Spleen (tissue), 11 donors: Measurements from ENCODE around the gene CHD3. TPM values are rescaled to one million over a fixed set of nuclear protein-coding genes. Genes with fewer than 3 reads are reported as not detected.
A peak's percentile ranks its signal among the peaks of the same experiment; 100 is the strongest.
"Not testable (repeated sequence)": the region's sequence is repeated elsewhere in the genome, so short reads cannot be mapped to it uniquely, and the experiment has no call there.

Experiments used
- DNase-seq: peaks from one replicate; pipeline ENCODE4 v3.0.0-alpha.2; 2020
- H3K27ac ChIP-seq, 8 donors: fragments of 200-600 bp; sonication (generic) in 7 of 8; 1 replicate in 4 of 8; 2 replicates in 4 of 8; pipeline versions ENCODE4 v1.5.0 to v1.8.0; 2016 to 2021; ENCODE audit warnings: inconsistent platforms in 4 of 8, mild to moderate bottlenecking in 4 of 8, moderate library complexity in 1 of 8
- H3K27me3 ChIP-seq, 7 donors: fragments of 200-600 bp; sonication (generic) in 6 of 7; replicated peaks in 1 of 7; 1 replicate in 4 of 7; 2 replicates in 3 of 7; pipeline versions ENCODE4 v1.5.0 to v1.8.0; 2016 to 2021; ENCODE audit warnings: inconsistent platforms in 3 of 7, mild to moderate bottlenecking in 1 of 7
- H3K36me3 ChIP-seq, 6 donors: fragments of 200-600 bp; sonication (generic) in 5 of 6; 1 replicate in 4 of 6; 2 replicates in 2 of 6; pipeline versions ENCODE4 v1.5.0 to v1.8.0; 2016 to 2021; ENCODE audit warnings: inconsistent platforms in 2 of 6
- H3K4me1 ChIP-seq, 6 donors: fragments of 200-600 bp; sonication (generic) in 5 of 6; 1 replicate in 3 of 6; 2 replicates in 3 of 6; pipeline versions ENCODE4 v1.5.0 to v1.8.0; 2016 to 2021; ENCODE audit warnings: inconsistent platforms in 3 of 6
- H3K4me3 ChIP-seq, 8 donors: fragments of 200-600 bp; sonication (generic) in 7 of 8; 1 replicate in 4 of 8; 2 replicates in 4 of 8; pipeline versions ENCODE4 v1.5.0 to v1.8.0; 2016 to 2021; ENCODE audit warnings: inconsistent platforms in 4 of 8, mild to moderate bottlenecking in 4 of 8, moderate library complexity in 2 of 8
- H3K9me3 ChIP-seq, 8 donors: fragments of 200-600 bp; sonication (generic) in 7 of 8; 1 replicate in 4 of 8; 2 replicates in 4 of 8; pipeline versions ENCODE4 v1.5.0 to v1.8.0; 2016 to 2021; ENCODE audit warnings: inconsistent platforms in 4 of 8
- POLR2A ChIP-seq, 3 donors: fragments of 450-650 bp; IDR thresholded peaks; one replicate each; pipeline ENCODE4 v1.5.1; 2017; ENCODE audit warnings: antibody characterized with exemption in 3 of 3, mild to moderate bottlenecking in 1 of 3
- POLR2AphosphoS5 ChIP-seq, 3 donors: sonication (generic); formaldehyde crosslinking; IDR thresholded peaks; one replicate each; pipeline ENCODE4 v1.5.1; 2017; ENCODE audit warnings: antibody characterized with exemption in 3 of 3
- WGBS, 5 donors: extraction: QIAGEN DNeasy Blood & Tissue Kit in 3 of 5; methylation state at CpG; one replicate each; pipeline versions ENCODE4 v1.1.5 to v1.1.7; 2013 to 2018; 5-methylcytosine and 5-hydroxymethylcytosine counted together
- intact Hi-C: fragments of 100-400 bp; cut with DNase I; formaldehyde crosslinking; loops from one replicate; pipeline ENCODE4 v1.15.0; 2023; ENCODE audit warnings: low total_unique reads
- polyA plus RNA-seq, 3 donors: library from polyadenylated mRNA; stranded (reverse); fragments of 200-250 nt; gene quantifications; one replicate each; pipeline ENCODE4 v1.2.1, GENCODE V29; 2013
- total RNA-seq, 7 donors: library from RNA; depleted of rRNA in 3 of 7; stranded (reverse); fragments of >200 nt in 3 of 7; fragmentation: NEBNext Ultra II Directional in 4 of 7; extraction: Animal tissue kit (Norgen Biotek cat#: 25700) in 4 of 7; gene quantifications; one replicate each; pipeline versions ENCODE4 v1.1.0 to v1.2.1, GENCODE V29; 2016 to 2021
- TF ChIP-seq, protein P1 (sequence below), 11 experiments: fragments of 200-600 bp in 7 of 11; fragments of 450-650 bp in 4 of 11; sonication (generic) in 4 of 11; IDR thresholded peaks in 8 of 11; conservative IDR thresholded peaks in 3 of 11; 1 replicate in 7 of 11; 2 replicates in 4 of 11; pipeline versions ENCODE4 v1.4.0 to v1.8.0; 2016 to 2021; ENCODE audit warnings: antibody characterized with exemption in 11 of 11, inconsistent platforms in 4 of 11, mild to moderate bottlenecking in 1 of 11
- donor health status: healthy with polysubstance abuse.
- donor health status: DM: no; HTN: no; CAD: no; lungs with moderate emphysema.
- donor health status: DM: no; HTN: no; CAD: no.
- donor health status: Bipolar disorder and iron deficiency.
- donor health status: healthy.
- donor health status: DM: no; HTN: no; CAD: no.
- donor health status: DM: yes; HTN: yes; CAD: no.

Gene CHD3
- total and polyA plus RNA-seq, 10 donors, result 37.0 to 117 (median 82.5) TPM

- no peaks in the 10 kb centered on the region for H3K9me3 ChIP-seq
- H3K4me3 ChIP-seq, result no peak overlapping the region
- intact Hi-C loops, result no loop called here
- H3K27ac ChIP-seq, result no peak overlapping the region
- 71 to 91% (median 84%) methylated on average over 5 of the region's 5 CpGs for WGBS, 5 donors
- H3K27me3 ChIP-seq, result no peaks in the 10 kb centered on the region
- TF ChIP-seq, protein P1, sequence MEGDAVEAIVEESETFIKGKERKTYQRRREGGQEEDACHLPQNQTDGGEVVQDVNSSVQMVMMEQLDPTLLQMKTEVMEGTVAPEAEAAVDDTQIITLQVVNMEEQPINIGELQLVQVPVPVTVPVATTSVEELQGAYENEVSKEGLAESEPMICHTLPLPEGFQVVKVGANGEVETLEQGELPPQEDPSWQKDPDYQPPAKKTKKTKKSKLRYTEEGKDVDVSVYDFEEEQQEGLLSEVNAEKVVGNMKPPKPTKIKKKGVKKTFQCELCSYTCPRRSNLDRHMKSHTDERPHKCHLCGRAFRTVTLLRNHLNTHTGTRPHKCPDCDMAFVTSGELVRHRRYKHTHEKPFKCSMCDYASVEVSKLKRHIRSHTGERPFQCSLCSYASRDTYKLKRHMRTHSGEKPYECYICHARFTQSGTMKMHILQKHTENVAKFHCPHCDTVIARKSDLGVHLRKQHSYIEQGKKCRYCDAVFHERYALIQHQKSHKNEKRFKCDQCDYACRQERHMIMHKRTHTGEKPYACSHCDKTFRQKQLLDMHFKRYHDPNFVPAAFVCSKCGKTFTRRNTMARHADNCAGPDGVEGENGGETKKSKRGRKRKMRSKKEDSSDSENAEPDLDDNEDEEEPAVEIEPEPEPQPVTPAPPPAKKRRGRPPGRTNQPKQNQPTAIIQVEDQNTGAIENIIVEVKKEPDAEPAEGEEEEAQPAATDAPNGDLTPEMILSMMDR (IDR thresholded peaks at IDR 0.05 in 8 of 11, conservative IDR thresholded peaks at IDR 0.05 in 3 of 11), result no peak
- TF ChIP-seq POLR2A (IDR thresholded peaks at IDR 0.05) (no peak), POLR2AphosphoS5 (IDR thresholded peaks at IDR 0.05) (no peak)
- DNase-seq, result no peak
- peaks cover 0 to 6% (median 0%) of the 10 kb centered on the region in 6 donors for H3K4me1 ChIP-seq
- H3K36me3 ChIP-seq, result peaks cover 4 to 89% (median 75%) of the 10 kb centered on the region in 6 donors
Measured at GRCh38 chr17:7946441-7946840, 57.9 kb downstream of the CHD3 start.

- 90 to 95% (median 93%) methylated on average over 5 of the region's 5 CpGs for WGBS, 5 donors
- TF ChIP-seq, protein P1 (IDR thresholded peaks at IDR 0.05 in 8 of 11, conservative IDR thresholded peaks at IDR 0.05 in 3 of 11), result no peak
- no peak for TF ChIP-seq POLR2AphosphoS5 (IDR thresholded peaks at IDR 0.05)
- TF ChIP-seq POLR2A (IDR thresholded peaks at IDR 0.05), result no peak
- H3K36me3 ChIP-seq, result peaks cover 4 to 77% (median 65%) of the 10 kb centered on the region in 6 donors
- H3K4me1 ChIP-seq, result peaks cover 0 to 12% (median 0%) of the 10 kb centered on the region in 6 donors
- no peak overlapping the region for H3K4me3 ChIP-seq
- no peaks in the 10 kb centered on the region for H3K9me3 ChIP-seq
- intact Hi-C loops, result no loop called here
- DNase-seq, result no peak
- H3K27me3 ChIP-seq, result no peaks in the 10 kb centered on the region
- H3K27ac ChIP-seq, result no peak overlapping the region
Measured at GRCh38 chr17:7947651-7948050, 59.1 kb downstream of the CHD3 start.

DNA sequence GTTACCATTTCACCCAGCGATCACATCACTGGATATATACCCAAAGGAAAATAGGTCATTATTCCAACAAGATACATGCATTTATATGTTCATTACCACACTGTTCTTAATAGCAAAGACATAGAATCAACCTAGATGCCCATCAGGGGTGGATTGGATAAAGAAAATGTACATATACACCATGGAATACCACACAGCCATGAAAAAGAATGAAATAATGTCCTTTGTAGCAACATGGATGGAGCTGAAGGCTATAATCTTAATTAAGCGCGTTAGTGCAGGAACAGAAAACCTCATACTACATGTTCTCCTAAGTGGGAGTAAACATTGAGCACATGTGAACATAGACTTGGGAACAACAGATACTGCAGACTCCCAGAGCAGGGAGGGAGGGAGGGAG lies 62.0 kb downstream of the CHD3 start:
- no peaks in the 10 kb centered on the region for H3K27me3 ChIP-seq
- no peak for DNase-seq
- H3K4me1 ChIP-seq, result peaks cover 0 to 12% (median 0%) of the 10 kb centered on the region in 6 donors
- H3K36me3 ChIP-seq, result peaks cover 0 to 50% (median 39%) of the 10 kb centered on the region in 6 donors
- H3K4me3 ChIP-seq, result no peak overlapping the region
- TF ChIP-seq POLR2AphosphoS5 (IDR thresholded peaks at IDR 0.05) (no peak), POLR2A (IDR thresholded peaks at IDR 0.05) (no peak)
- TF ChIP-seq, protein P1 (IDR thresholded peaks at IDR 0.05 in 8 of 11, conservative IDR thresholded peaks at IDR 0.05 in 3 of 11), result no peak
- H3K27ac ChIP-seq, result peak overlapping the region in 1 of 8 donors; percentile 32
- H3K9me3 ChIP-seq, result no peaks in the 10 kb centered on the region
- WGBS, 5 donors, result 58 to 97% (median 81%) methylated on average over 3 of the region's 3 CpGs
- intact Hi-C loops, result no loop called here

DNA sequence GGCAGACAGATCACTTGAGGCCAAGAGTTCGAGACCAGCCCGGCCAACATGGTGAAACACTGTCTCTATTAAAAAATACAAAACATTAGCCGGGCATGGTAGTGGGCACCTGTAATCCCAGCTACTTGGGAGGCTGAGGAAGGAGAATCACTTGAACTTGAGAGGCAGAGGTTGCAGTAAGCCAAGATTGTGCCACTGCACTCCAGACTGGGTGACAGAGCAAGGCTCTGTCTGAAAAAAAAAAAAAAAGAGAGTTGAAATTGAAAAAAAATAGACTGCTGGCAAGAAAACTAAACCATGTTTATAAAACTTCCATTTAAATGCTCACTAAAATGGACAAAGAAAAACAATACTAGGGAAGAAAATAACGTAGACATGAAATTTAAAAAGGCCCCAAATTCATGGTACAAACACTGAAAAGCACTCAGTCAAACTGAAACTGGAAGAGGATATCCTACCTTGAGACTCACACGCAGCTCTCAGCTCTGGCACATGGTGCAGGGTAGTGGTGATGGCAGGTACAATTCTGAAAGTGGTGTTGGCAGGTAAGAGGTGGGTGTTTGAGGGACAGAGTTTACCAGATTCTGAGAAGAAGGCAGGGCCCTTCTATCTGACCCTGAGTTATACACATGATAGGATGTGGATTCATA lies 62.7 kb downstream of the CHD3 start:
- Histone ChIP-seq H3K4me1 (peaks cover 0 to 18% (median 0%) of the 10 kb centered on the region in 6 donors), H3K4me3 (no peak overlapping the region), H3K27ac (peak overlapping the region in 5 of 8 donors; percentile 30 to 60 (median 32)), H3K36me3 (peaks cover 0 to 43% (median 32%) of the 10 kb centered on the region in 6 donors), H3K27me3 (no peaks in the 10 kb centered on the region), H3K9me3 (no peaks in the 10 kb centered on the region)
- WGBS, 5 donors, result 59 to 77% (median 70%) methylated on average over 5 of the region's 5 CpGs
- intact Hi-C loops, result no loop called here
- TF ChIP-seq POLR2AphosphoS5 (IDR thresholded peaks at IDR 0.05) (no peak), POLR2A (IDR thresholded peaks at IDR 0.05) (no peak)
- TF ChIP-seq, protein P1 (IDR thresholded peaks at IDR 0.05 in 8 of 11, conservative IDR thresholded peaks at IDR 0.05 in 3 of 11), result no peak
- DNase-seq, result no peak

GRCh38 chr17:7953266-7953665 lies 64.7 kb downstream of the CHD3 start:
- H3K27me3 ChIP-seq, DNase-seq, H3K9me3 ChIP-seq, H3K4me3 ChIP-seq, intact Hi-C loops, H3K27ac ChIP-seq: not testable (repeated sequence)
- 93 to 97% (median 96%) methylated on average over 13 of the region's 13 CpGs for WGBS, 5 donors
- H3K36me3 ChIP-seq, result peaks cover 0 to 23% (median 13%) of the 10 kb centered on the region in 6 donors
- peaks cover 0 to 20% (median 0%) of the 10 kb centered on the region in 6 donors for H3K4me1 ChIP-seq
